ENCODE results near the gene DNAJC28.
A peak's percentile ranks its signal among the peaks of the same experiment; 100 is the strongest.
"Not testable (repeated sequence)": the region's sequence is repeated elsewhere in the genome, so short reads cannot be mapped to it uniquely, and the experiment has no call there.

Gene DNAJC28

GRCh38 chr21:33491373-33492102 is at the start of gene DNAJC28:
DNAJC28 (minus strand) TSS chr21:33491716; CDS start chr21:33489393, 2,323 bp downstream.
- peak; percentile 88 to 94 for DNase-seq

GRCh38 chr21:33541105-33541711 is 49.7 kb upstream of the DNAJC28 start:
- peak; percentile 18 to 30 for DNase-seq

DNA sequence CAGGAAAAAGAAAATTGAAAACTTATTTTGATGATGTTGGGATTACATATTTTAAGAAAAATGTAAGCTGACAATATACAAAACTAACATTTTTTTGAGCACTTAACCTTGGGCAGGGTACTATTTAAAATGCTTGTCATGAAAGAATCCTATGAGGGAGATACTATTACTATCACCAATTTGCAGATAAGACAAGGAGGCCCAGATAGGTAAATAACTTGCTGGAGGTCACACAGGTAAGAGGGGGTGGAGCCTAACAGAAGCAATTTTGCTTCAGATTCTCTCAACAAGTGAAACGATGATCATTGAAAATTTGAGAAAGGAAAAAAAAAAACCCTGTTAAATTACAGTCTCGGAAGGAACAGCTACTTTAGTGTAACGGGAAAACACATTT is 49.2 kb upstream of the DNAJC28 start:
- DNase-seq: peak in 1 of 2 experiments; percentile 9

GRCh38 chr21:33539616-33540015 is 48.1 kb upstream of the DNAJC28 start:
- no peak for DNase-seq

- no peak for DNase-seq
These were observed 45.7 kb upstream of the DNAJC28 start for GRCh38 chr21:33537212-33537611.

- no peak for DNase-seq
These were observed 39.5 kb upstream of the DNAJC28 start for GRCh38 chr21:33531007-33531406.

DNA sequence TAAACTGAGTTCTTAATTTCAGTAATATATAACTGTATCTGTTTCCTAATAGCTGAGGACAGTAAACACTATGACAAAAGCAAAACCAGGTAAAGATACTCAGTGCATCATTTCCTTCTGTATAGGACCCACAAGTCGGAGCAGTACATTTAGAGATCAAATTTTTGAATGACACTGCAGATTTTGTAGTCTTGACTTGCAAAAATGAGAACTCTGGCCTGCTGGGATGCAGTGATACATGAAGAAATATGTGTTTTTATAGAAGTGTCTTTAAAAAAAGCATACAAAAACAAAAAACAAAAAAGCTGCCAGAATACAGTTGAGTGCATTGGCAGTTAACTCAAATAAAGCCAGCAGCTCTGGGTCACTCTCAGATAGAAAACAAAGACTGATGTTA is 31.4 kb upstream of the DNAJC28 start:
- no peak for DNase-seq

GRCh38 chr21:33522297-33522952 is 30.9 kb upstream of the DNAJC28 start:
- DNase-seq: no peak

- no peak for DNase-seq
These were observed 27.4 kb upstream of the DNAJC28 start for GRCh38 chr21:33518899-33519298.

DNA sequence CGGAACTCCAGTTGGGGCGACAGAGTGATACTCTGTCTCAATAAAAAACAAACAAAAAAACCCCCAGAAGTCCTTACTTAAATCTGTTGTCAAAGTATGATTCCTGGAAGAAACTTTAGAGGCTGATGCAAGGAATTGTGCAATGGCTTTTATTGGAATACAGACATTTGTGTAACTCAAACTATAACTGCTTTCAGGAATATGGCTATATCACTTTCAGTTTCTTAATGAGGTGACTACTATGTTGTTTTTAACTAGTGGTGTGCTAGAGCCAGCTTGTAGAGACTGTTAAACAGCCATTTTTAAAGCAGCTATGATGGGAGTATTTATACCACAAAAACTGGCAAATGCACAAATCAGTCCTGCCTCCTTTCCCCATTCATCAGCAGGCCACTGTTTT is 22.7 kb upstream of the DNAJC28 start:
- DNase-seq: no peak

DNA sequence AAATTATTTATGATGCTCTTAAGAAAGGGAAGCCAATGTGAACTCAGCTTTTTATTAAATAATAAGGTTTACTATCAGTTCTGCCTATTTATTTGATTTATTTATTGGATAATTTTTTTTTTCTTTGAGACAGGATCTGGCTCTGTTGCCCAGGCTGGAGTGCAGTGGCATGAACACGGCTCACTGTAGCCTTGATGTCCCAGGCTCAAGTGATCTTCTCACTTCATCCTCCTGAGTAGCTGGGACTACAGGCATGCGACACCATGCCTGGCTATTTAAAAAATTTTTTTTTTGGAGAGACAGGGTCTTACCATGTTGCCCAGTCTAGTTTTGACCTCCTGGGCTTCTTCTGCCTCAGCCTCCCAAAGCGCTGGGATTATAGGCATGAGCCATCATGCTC is 21.0 kb upstream of the DNAJC28 start:
- DNase-seq: no peak

DNA sequence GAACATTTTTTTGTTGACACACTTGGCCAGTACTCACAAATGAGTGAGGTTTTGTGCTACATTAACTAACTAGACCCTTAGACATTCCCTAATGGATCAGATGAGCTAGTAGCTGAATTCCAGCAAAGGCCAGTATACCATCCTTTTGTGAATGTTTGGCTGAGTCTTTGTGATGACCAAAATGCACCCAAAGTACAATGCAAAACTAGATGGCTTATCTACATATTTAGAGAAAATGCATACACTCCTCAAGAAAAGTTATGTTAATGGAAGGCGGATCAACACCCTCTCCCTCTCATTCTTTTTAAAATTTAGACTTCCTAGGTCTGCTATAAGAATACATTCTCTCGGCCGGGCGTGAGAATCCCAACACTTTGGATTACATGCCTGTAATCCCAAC is 20.1 kb upstream of the DNAJC28 start:
- no peak for DNase-seq

DNA sequence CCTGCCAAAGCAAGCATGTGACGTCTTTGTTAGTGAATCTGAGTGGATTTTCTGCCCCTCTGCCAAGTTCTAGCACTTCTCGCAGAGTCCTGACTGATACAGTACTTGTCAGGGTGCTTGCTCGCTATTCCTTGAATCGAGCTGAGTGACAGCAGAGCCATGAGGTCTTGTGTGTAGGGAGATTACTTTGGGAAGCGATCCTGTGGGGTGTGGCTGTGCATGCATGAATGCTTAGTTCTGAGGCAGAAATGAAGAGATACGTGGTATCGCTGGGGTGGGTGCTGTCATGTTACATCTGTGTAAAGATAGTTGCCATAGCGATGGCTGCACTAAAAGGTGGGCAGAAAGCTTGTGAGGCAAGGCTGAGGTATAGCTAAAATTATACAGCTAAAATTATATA is 19.3 kb upstream of the DNAJC28 start:
- no peak for DNase-seq

DNA sequence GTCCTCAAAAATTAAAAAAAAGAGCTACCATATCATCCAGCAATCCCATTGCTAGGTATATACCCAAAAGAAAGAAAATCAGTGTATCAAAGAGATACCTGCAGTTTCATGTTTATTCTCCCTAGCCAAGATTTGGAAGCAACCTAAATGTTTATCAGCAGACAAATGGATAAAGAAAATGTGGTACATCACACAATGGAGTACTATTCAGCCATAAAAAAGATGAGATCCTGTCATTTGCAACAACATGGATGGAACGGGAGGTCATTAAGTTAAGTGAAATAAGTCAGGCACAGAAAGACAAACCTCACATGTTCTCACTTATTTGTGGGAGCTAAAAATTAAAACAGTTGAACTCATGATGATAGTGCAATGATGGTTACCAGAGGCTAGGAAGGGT is 15.5 kb upstream of the DNAJC28 start:
- not testable (repeated sequence) for DNase-seq

DNA sequence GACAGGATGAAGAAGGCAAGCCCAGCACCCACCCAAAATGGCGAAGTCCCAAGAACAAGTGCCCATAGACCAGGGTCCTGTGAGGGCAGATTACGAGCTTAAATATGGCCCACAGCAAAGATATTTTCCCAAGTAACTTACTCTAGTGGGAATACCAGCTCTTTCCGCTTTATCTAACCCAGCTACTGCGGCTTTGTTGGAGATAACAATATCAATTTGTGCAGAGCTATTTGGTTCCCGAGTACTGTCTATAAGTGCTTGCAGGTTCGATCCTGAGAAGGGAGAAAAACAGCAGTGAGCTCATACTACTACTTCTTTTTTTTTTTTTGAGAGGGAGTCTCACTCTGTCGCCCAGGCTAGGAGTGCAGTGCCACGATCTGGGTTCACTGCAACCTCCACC is 14.3 kb upstream of the DNAJC28 start:
- DNase-seq: no peak

DNA sequence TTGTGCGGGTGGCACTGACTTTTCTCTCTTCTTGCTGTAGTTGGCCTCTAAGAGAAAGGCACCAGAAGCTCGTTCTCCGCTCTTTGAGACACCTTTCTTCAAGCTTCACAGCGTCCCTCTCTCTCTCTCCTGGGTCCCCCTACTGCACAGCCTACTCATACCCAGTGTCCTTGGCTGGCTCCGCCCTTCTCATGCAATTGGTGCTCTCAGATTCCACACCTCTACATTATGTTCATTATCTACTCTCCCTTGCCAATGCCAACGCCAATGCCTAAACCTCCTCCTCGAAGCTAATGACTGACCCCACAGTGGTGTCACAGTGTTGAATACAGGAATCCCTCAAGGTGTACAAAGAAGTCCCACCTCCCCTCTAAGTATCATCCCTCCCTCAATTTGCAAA is 4.8 kb upstream of the DNAJC28 start:
- DNase-seq: no peak

- DNase-seq: no peak
These were observed 4.2 kb upstream of the DNAJC28 start for GRCh38 chr21:33495743-33496142.

DNA sequence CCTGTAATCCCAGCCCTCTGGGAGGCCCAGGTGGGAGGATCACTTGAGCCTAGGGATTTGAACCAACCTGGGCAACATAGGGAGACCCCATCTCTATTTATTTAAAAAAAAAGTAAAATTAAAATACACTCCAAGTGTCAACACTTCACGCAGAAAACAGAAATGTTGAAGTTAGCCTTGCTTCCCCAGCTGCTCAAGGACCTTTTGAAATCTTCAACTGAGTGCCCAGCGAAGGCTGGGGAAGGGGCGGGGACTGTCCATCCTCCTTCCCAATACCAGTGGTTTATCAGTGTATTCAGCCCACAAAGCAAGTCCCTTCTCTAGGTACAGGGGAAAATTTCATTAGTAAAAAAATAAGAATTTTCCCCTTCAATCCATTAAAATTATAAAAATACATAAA is 2.2 kb upstream of the DNAJC28 start:
- DNase-seq: no peak

DNA sequence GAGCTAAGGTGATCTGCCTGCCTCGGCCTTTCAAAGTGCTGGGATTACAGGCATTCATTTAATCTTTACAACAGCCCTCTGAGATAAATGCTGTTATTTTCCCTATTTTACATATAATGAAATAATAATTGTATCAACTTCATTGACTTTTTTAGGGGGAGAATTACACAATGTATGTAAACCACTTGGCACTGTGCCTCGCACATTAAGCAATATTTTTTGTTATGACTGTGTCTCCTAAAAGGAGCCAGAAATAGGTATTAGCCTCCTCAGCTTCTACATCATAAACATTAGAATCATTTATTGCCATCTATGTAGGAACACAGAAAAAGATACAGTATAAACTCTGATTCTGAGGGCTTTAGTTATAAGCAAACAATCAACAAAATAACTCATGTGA is 1.1 kb upstream of the DNAJC28 start:
- DNase-seq: no peak

DNA sequence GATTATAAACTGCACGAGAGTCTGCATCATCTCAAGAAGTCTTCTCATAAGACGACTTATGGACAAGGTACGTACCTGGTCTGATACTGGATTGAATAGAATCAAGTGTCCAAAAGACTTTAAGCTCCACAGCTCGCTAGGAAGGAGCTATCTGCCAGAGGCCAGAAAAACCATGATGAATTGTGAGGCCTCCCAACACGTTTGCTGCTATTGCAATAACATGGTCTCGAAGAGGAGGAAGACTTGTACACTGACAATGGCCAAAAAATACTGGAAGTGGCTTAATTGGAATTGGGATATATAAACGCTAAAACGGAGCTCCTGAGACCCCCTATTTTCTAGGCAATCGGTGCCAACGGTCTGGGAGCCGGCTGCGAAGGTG is 534 bp downstream of the DNAJC28 start:
- DNase-seq: no peak

GRCh38 chr21:33488936-33489335 is 2.6 kb downstream of the DNAJC28 start:
- DNase-seq: no peak

DNA sequence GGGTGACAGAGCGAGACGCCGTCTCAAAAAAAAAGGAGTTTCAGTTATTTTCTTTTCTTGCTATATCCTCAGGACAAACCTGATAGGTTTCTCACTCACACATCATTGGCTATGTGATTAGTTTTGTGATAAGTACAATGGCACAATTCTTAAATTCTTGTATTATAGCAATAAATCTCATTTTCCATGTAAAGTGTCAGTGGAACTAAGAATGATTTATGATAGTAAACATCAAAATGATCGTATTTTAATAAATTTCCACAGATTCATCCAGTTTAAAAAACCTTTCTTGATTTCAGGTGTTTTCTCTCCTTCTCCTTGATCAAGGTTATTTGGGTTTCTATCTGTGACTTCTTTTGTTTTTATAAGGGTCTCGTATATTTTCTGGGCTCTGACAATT is 3.5 kb downstream of the DNAJC28 start:
- no peak for DNase-seq

DNA sequence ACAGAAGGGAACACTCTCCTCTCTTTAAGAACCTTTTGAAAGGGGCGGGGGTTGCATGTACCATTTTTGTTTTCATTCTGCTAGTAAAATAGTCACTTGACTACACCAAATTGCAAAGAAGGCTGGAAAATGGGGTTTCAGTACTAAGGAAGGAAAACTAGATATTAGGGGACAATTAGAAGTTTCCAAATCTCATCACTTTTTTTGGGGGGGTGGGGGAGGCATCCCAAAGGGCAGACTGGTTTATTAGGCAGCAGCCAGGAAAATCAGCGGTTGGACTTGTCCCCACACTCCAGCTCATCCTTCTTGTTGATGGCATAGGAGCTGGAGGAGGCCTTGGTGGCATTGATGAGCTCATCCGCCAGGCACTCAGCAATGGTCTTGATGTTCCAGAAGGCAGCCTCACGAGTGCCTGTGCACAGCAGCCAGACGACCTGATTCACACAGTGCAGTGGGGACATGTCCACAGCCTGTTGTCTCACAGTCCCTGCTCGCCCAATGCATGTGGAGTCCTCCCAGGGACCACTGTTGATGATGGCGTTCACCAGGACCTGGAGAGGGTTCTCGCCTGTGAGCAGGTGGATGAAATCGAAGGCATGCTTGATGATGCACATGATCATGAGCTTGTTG is 10.1 kb downstream of the DNAJC28 start:
- no peak for DNase-seq

Measured in NCI-H526 (cell line).